HG02571 (cell line): ENCODE results near the gene CYP1A2.
A peak's percentile ranks its signal among the peaks of the same experiment; 100 is the strongest.
"Not testable (repeated sequence)": the region's sequence is repeated elsewhere in the genome, so short reads cannot be mapped to it uniquely, and the experiment has no call there.

Experiments used
- ATAC-seq: cut with Tn5 transposase; IDR thresholded peaks from one replicate; pipeline ENCODE4 v1.9.1; 2021; ENCODE audit warnings: mild to moderate bottlenecking, moderate library complexity; ENCODE audit not compliant: unreplicated experiment

Gene CYP1A2

DNA sequence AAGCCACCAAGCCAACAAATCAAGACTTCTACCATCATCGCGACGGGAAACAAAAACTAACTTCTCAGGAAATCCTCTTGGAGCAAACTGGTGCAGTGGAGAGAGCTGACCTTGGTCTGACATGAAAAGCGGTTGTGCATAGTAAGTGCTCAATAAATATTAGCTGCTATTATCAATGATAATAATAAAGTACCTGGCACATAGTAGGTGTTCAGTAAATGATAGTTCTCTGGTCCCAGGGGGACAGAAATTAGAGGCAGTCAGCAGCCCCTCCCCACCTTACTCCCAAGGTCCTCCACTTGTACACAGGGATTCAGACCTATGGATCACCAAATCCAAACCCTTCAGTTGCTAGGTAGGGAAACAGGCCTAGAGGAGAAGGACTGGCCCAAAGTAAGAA is 27.2 kb downstream of the CYP1A2 start:
- ATAC-seq, result no peak

DNA sequence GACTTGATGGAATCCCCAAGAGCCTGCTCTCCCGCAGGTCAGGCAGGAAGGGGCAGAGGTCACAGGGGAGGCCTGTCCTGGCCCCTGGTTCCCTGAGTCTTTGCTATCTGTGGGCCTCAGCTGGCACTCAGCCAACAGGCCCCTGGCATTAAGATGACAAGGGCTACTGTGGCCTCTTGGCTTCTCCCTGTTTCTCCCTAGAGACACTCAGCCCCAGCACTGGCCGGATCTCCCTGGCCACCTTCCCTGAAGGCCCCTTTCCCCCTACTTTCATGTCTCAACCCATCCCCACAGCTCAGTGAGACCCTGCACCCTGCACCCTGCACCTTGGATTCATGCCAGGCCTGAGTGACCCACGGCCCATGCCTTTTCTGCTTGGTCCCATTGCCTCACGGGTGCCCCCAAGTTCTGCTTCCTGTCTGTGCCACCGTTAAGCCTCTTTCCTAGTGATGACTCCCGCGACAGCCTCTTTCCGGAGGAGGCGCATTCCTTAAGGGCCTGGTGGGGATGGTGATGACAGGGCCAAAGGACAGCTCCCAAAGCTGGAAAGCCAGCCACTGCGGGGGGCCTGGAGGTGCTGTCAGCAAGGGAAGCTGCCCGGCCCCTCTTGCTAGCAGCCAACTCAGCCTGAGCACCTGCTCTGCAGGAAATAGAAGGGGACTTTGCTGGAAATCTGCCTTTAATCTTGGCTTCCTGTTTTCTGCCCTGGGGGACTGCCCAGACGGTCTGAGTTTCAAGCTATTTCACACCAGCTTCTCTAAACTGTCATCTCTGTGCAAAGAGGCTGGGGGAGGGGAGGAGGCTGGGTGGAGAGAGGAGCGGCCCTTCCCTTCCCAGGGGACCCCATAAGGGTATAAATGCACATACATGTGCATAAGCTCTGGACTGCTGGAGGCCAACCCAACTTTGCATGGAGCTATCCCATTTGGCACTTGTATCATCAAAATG is 28.4 kb downstream of the CYP1A2 start:
- no peak for ATAC-seq

DNA sequence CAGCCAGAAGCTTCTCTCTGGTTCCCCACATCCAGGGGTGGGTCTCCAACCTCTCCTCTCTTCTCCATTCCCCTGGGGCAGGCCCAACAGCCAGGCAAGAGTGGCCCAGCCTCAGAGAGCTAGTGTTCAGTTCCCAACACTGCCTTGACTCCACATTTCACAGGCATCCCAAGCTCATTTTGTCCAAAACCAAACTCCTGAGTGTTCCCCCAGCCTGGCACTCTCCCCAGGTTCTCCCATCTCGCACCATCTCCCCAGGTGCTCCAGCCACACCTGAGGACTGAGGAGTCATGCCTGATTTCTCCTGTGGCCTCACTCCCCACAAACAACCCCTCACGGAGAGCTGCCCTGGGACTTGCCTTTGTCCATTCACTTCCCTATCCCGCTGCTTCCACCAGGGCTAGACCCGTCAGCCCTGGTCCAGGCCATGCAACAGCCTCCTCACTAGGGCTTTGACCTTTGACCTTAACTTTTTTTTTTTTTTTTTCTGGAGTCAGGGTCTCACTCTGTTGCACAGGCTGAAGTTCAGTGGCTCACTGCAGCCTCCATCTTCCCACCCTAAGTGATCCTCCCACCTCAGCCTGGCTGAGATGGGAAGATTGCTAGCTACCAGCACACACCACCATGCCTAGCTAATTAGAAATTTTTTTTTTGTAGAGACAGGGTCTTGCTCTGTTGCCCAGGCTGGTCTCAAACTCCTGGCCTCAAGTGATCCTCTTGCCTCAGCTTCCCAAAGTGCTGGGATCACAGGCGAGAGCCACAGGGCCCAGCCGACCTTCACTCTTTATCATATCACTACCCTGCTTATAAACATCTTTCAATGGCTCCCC is 29.3 kb downstream of the CYP1A2 start:
- ATAC-seq, result no peak

DNA sequence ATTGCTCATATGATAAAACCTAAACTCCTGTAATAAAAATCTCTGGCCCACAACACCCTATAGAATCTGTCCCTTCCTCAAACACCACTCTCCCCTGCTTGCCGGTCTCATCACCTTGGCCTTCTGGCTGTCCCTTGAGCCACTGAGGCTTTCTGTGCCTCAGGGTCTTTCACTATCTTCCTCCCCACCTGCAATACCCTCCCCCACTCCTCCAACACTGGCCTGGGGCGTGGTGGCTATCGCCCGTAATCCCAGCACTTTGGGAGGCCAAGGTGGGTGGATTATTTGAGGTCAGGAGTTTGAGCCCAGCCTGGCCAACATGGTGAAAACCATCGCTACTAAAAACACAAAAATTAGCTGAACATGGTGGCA is 29.9 kb downstream of the CYP1A2 start:
- no peak for ATAC-seq

DNA sequence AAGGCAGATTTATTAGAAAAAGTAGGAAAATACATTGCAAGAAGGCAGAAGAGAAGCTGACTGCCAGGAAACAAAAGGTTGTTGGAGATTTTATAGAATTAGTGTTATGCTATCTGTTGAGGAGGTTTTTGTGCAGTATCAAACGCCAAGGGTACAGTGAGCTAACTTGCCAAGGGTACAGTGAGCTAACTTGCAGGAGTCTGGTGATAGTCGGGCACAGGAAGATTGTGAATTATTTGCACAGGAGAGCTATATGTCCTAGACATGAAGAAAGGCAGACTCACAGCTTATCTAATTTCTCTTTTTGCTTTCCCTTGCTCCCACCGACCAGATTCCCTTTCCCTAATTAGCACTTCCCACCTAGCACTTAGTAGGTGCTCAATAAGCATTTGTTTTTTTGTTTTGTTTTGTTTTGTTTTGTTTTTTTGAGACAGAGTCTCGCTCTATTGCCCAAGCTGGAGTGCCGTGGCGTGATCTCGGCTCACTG is 30.6 kb downstream of the CYP1A2 start:
- ATAC-seq, result no peak

DNA sequence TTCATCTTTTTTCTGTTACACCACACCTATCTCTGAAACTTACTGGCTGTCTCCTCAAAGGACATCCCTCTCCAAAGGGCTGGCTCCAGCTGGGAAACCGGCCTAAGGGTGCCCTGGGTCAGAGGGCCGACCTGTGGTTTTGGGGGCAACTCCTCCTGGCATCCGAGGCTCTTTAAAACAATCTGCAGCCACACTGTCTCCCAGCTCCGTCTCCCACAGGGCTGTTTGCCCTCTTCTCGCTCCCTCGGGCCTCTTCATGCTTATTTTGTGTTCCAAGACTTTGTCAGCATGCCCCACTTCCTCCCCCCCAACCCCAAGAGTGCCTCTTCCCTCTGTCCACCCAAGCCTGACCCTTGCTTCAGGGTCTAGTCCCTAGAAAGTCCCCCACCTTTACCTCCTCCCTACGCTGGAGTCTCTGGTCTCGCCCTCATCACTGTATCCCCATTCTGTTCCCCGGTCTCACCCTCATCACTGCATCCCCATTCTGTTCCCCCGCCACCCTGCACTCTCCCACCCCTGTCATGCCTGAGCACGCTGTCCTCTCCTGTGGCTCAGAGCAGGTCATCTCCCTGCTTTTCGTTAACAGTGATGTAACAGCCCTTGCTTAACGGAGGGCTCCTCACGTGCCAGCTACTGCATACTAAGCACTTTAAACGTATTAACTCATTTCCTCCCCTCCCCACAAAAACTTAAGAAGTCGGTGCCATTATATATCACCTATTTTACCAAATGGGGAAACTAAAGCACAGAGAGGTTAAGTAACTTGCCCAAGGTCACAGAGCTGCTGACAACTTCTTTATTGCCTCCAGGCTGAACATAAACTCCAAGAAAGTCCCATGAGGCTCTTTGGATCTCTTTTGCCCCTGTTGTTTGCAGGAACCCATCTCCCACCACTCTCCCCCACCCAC is 32.1 kb downstream of the CYP1A2 start:
- no peak for ATAC-seq

DNA sequence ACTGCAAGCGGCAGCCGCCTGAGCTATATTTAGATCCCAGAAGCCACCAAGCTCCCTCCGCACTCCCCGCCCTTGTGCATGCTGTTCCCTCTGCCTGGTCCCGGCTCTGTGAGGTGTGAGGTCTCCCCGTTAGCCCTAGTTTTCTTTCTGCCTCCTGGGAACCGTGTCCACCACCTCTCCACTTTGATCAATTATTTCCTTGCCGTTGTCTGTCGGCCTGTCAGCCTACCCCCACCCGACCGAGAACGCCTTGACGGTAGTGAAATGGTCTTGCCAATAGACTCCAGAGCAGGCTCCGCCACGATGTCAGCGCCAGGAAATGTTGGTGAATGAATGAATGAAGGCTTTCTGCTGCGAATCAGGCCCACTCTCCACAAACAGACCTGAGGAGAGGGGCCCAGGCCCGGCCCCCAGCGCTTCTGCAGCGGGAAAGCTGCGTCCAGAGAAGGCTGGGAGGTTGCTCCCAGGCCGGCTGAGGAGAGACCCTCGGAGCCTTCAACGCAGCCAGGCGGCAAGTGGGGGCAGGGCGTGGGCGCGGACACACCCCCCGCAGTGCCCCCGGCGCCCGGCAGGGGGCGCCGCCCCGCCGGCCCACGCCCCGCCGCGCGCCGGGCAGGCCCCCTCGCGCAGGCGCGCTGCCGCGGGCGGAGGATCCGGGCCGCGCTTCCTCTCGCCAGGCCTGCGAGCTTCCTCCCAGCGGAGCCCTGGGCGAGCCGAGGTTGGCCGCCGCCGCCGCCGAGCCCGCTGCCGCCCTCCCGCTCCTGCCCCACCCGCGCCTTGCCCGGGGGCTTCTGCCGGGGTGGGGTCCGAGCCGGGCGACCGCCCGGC is 33.0 kb downstream of the CYP1A2 start, which contains the start of gene CSK:
CSK (plus strand) TSS at position 650 of the 828 bp plus-strand sequence. CDS start 16,218 bp downstream, outside the sequence.
- ATAC-seq, result peak; percentile 33

DNA sequence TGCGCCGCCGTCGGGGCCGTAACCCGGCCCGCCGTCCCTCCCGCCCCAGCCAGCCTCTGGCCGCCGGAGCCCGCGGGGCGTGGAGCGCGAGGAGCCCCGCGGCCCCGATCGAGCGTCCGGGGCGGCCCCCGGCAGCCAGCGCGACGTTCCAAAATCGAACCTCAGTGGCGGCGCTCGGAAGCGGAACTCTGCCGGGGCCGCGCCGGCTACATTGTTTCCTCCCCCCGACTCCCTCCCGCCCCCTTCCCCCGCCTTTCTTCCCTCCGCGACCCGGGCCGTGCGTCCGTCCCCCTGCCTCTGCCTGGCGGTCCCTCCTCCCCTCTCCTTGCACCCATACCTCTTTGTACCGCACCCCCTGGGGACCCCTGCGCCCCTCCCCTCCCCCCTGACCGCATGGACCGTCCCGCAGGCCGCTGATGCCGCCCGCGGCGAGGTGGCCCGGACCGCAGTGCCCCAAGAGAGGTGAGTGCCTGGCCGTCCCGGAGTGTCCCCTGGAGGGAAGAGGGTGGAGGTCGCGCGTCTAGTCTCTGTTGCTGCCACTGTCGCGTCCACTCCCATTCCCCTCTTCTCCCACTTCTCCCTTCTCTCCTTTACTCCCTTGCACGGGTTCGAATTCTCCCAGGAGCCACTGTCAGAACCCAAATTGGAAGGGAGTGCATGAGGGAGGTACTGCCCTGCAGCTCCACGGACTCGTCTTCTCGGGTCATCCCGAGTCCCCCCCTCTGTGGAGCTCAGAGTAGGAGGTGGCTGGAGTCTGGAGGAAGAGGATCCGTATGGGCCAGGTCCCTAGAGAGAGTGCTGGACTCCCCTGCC is 33.8 kb downstream of the CYP1A2 start:
- peak; percentile 4 for ATAC-seq

DNA sequence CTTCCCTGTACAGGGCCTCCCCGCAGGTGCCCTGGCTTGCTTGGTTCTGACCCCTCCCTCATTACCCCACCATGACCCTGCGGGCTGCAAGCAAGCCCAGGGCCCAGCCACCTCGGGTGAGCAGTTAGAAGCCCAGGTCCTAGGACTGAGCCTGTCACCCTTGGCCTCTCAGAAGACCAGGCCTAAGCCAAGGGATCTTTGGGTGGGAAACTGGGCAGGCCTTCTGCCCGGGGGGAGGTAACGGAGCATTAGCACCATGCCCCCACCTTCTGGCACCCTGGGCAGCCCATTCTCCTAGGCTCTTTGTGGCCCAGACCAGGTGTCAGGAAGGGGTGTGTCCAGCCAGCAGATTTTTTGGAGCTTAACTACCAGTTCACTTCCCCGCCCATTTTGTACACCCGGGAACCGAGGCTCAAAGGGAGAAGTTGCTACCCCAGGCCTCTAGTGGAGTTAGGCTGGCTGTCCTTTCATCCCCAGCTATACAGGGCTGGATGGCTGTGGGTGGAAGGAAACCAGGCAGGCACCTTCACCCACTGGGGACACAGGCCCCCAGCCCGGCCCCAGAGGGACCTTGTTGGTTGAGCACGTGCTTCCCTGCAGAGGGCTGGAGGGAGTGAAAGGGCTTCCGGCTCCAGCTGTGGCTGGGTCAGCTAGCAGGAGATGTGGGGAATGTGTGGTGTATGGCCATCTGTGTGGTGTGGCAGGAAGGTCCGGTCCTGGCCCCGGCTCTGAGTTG is 34.6 kb downstream of the CYP1A2 start:
- no peak for ATAC-seq

DNA sequence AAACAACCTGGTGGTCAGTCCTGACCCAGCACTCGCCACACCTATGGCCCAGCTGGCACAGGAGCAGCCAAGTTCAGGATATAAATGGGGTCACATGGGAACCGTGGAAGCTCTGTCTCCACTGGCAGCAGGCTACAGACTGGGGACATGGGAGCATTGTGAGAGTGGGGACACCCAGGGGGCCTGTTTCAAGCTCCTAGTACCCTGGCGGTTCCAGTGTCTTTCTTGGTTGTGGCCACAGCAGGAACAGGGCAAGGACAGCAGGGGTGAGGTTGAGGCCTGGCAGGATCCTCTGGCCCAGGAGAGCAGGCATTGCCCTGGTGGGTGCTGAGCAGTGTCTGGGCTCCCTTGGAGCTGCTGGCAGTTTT is 35.1 kb downstream of the CYP1A2 start:
- ATAC-seq, result no peak

DNA sequence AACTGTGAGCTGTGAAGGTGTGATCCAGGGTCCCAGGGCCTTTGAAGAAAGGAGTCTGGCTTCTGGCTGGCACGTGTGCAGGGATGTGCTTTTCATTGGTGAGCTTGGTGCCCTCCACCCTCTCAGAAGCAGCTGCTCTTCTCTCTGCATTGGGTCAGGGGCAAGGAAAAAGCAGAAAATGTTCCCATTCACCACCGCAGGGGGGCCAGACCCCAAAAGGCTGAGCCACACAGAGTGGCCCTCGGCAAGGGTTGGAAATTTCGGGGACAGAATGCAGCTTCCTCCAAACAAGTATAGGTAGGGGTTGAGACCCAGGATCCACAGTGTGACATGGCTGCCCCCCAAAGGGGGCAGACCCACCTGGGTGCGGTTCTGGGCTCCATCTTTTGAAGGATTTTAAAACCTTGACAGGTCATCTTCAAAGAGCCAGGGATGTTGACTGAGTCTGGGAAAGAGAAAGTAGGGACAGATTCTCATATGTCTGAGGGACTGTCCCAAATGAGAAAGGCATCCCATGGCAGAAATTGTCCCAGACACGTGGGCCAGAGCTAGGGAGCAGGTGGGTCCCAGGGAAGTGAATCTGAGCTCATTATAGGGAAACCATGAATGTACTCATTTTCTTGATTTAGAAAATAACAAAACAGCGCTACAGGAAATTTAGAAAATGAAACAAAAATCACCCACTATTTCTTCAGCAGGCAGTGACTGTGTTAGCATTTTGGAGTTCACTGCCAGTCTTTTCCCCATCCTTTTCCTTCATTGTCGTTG is 36.0 kb downstream of the CYP1A2 start:
- ATAC-seq, result no peak

DNA sequence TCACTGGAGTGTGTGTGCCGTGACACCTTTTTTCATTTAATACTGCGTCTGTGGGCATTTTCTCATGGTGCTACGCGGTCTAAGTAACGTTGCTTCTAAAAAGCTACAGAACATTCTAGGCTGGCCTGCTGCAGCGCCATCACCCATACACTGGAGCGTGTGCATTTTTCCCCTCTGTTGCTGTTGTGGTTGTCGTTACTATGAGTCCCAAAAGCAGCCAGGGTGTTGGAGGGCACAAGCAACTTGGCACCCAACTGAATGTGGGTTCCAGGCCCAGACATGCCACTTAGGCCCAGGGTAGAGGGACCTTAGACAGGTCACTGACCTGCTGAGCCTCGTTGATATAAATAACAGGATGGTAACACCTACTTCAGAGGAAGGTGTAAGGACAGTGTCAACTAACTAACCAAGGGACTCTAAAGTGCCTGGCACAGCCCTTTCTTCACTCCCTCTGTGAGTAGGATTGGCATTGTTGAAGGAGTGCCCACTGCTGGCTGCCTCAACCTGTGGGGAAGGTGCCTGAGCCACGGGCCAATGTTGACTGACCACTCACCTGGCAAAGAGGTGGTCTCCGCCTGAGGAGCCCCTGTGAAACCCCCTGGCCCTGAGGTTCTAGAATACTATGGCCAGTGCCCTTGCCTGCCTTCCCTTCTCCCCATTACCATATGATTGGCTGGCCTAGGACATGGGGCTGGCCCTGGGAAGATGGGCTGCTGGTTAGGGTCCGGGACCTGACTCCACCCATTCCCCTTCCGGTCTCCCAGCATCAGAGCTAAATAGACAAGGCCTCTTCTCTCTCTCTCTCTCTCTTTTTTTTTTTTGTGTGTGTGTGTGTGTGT is 36.8 kb downstream of the CYP1A2 start:
- no peak for ATAC-seq

DNA sequence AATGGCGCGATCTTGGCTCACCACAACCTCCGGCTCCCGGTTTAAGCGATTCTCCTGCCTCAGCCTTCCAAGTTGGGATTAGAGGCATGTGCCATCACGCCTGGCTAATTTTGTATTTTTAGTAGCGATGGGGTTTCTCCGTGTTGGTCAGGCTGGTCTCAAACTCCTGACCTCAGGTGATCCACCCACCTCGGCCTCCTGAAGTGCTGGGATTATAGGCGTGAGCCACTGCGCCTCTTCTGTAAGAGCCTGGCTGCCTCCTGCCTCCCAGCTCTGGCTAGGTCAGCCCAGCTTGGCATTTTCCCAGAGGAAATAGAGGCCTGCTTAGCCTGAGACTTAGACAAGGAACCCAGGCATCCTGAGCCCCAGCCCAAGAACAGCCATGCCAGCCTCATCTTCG is 37.4 kb downstream of the CYP1A2 start:
- not testable (repeated sequence) for ATAC-seq

DNA sequence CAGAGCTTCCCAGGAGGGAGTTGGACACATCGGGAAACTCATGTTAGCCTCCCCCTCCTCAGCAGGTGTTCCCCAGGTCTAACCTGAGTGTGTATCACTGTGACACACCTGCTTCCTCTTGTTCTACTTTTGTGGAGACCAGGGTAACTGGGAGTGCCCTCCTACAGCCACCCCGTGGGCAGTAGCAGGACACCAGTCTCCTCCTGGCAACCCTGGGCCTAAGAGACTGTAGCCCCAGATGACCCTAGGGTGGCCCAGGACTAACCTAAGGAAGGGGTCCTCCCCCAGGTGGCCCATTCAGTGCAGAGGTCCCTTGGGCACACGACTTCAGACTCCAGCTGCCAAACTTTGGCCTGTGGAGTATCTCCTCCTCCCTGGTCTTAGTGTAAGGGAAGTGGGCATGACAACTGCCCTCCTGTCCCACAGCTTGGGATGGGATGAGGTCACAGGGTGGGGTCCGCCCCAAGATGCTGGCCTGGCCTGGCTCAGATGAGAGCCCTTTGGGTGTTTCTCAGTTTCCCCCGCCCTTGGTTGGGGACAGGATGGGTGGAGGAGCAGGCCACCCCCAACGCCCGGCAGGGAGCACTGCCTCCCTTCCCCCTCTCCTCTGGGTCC is 38.0 kb downstream of the CYP1A2 start:
- no peak for ATAC-seq

DNA sequence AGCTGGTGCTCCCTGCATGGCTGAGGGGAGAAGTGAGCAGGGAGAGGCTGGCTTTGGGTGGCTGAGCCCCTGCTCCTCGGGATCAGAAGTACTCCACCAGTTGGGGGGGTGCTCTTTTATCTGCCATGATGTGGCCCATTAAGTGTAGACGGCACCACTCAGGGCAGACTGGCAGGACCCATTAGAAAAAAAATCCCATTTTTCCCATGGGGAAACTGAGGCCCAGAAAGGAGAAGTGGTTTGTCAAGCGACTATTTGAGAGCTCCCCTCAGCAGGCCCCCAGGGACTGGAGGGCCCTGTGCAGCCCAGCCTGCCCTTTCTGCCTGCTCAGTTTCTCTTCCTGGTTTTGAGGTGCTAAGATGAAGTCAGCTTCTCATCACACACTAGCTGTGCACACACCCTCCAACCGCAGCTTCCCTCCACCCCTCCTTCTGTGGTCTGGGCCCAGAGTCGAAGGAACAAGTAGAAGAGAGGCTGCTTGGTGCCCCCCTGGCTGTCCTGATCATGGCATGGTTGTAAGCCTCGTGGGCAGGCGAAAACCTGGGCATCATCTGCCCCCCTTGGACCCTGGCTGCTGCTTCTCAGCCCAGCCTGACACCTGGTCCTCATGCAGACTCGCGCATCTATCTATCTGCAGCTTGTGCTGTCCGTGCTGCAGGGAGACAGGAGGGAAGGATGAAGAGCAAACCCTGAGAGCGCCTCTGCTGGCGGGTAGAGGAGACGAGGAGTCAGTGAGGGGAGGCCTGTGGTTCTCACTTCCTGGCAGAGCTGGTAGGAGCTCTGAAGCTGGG is 38.8 kb downstream of the CYP1A2 start:
- peak; percentile 48 for ATAC-seq
